Measurements from ENCODE around the gene ZBED2.
"Not testable (repeated sequence)": the region's sequence is repeated elsewhere in the genome, so short reads cannot be mapped to it uniquely, and the experiment has no call there.

ZBED2 gene

DNA sequence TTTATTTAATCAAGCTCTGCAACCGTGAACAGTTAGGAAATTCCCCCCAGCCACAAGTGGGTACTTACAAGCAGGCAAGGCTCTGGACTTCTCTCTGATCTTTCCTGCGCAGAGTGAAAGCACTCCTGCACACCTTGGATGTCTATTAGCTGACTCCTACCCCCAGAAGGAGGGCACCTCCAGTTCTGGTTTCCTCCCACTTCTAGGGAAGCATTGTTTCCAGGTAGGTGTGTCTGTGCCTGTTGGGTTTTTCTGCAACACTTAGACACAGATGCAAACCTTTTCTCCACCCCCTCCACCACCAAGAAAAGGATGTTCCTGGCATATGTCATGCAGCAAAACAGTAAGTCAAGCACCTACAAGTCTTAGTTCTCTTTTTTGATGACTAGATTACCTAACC, at the start of gene ZBED2:
Gene ZBED2, minus strand, starts transcription at position 115 of the 400 bp plus-strand sequence. CDS start 1,145 bp downstream, outside the sequence.
- no peak for DNase-seq

DNA sequence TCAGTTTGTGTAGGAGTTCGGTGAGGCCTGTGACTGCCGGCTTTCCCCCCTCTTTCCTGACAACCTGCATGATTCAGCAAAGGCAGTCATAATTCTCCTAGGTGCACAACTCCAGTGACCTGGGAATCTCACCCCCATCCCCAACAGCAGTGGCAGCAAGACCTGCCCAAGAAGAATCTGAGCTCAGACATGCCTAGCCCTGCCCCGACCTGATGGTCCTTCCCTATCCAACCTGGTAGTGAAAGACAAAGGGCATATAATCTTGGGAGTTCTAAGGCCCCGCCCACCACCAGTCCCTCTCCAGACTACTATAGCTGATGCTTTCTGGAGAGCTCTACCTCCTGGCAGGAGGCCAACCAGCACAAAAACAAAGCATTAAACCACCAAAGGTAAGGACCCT, 44.2 kb upstream of the ZBED2 start:
- no peak for DNase-seq

GRCh38 chr3:111636366-111636885, 41.3 kb upstream of the ZBED2 start:
- no peak for DNase-seq

DNA sequence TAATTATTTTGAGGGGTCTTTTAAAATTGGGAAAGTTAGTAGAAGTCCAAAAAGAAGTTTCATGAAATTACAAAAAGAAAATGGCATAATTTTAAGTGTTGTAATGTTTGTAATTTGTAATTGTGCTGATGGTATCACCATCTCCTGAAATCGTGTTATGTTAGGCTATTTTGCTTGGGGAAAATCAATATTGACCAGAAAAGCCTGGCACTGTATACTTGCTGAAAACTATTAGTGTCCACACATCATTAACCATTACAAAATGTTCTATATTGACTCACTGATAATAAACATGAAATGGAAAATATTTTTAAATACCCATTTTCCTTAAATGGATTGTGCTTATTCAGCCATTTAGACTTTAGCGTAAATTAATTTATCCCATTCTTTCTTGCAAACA, 40.3 kb upstream of the ZBED2 start:
- DNase-seq = no peak

DNA sequence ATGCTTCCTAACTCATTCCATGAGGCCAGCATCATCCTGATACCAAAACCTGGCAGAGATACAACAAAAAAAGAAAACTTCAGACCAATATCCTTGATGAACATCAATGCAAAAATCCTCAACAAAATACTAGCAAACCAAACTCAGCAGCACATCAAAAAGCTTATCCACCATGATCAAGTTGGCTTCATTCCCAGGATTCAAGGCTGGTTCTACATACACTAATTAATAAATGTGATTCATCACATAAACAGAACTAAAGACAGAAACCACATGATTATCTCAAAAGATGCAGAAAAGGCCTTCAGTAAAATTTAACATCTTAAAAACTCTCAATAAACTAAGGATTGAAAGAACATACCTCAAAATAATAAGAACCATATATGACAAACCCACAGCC, 35.5 kb upstream of the ZBED2 start:
- DNase-seq = not testable (repeated sequence)

DNA sequence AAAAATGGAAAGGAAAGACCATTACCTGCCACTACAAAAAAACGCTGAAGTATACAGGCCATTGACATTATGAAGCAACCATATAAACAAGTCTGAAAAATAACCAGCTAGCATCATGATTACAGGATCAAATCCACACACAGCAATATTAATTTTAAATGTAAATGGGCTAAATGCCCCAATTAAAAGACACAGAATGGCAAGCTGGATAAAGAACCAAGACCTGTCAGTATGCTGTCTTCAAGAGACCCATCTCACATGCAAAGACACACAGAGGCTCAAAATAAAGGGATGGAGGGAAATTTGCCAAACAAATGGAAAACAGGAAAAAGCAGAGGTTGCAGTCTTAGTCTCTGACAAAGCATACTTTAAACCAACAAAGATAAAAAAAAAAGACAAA, 33.9 kb upstream of the ZBED2 start:
- not testable (repeated sequence) for DNase-seq

DNA sequence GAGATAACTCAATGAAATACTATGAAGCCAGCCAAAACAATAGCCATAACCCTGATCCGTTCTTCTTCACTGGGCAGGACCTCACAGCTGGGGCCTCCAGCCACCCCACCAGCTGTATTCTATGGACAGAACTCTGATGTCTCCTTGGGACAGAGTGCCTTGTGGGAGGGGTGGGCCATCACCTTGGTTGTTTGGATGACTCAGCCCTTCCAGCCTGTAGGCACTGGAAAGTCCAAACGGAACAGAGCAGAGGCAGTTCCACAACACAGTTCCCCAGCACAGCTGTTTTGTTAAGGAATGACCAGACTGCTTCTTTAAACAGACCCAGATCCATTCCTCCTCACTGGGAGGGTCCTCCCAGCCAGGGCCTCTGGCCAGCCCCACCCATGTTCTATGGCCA, 31.9 kb upstream of the ZBED2 start:
- DNase-seq = no peak

DNA sequence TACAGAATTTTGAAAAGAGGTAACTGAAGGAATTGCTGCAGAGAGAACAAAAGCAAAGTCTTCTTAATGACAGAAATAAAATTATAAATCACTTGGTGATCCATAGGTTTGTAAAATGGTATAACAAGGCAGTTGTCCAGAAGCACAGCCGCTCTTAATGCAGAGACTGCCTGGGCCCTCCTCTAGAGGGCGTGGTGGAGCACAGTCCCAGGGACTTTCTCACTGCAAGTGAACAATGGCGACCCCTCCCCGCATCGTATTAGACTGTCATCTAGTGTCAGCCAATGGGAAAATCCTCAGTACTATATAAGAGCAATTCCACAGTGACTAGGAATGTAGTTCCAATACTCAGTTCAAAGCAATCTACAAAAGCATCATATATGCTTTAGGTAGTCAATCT, 26.4 kb upstream of the ZBED2 start:
- DNase-seq = peak; percentile 67

GRCh38 chr3:111619833-111620232, 24.7 kb upstream of the ZBED2 start:
- no peak for DNase-seq

- DNase-seq = no peak
These were observed 23.8 kb upstream of the ZBED2 start for GRCh38 chr3:111618945-111619344.

GRCh38 chr3:111617912-111618601, 22.9 kb upstream of the ZBED2 start:
- peak; percentile 65 for DNase-seq

- no peak for DNase-seq
These were observed 22.3 kb upstream of the ZBED2 start for GRCh38 chr3:111617406-111617805.

DNA sequence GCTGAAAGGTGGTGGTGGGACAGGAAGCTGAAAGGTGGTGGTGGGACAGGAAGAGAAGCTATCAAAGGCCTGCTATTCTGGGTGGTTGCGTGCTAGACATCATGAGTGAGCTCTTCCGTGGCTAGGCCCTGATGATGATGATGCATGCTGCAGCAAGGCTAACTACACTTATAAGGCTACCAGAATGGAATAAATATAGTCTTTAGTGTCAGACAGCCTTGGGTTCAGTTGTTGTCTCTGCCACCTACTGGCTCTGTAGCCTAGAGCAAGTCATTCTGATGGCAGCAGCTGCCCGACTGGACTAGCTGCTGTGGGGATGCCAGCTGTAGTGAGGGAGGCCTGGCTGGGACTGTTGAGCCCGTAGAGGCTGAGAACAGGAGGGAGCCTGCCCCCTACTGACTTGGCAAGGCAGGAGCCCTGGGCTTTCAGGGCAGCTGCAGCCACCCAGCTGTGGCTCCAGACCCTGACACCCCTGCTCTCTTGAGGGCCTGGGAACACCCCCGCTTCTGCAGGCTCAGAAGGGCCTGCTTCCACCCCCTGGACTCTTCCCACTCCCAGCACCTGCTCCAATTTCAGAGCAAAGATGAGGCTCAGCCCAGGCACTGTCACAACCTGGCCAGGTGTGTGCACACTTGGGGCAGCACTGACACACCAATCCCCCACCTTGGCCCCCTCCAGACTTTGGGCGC, 21.4 kb upstream of the ZBED2 start:
- DNase-seq = peak; percentile 86

- no peak for DNase-seq
These were observed 20.7 kb upstream of the ZBED2 start for GRCh38 chr3:111615880-111616279.

- DNase-seq = no peak
These were observed 18.1 kb upstream of the ZBED2 start for GRCh38 chr3:111613294-111613693.

- DNase-seq = peak; percentile 66
These were observed 15.5 kb upstream of the ZBED2 start for GRCh38 chr3:111610612-111611054.

GRCh38 chr3:111610189-111610588, 15.0 kb upstream of the ZBED2 start:
- DNase-seq = no peak

DNA sequence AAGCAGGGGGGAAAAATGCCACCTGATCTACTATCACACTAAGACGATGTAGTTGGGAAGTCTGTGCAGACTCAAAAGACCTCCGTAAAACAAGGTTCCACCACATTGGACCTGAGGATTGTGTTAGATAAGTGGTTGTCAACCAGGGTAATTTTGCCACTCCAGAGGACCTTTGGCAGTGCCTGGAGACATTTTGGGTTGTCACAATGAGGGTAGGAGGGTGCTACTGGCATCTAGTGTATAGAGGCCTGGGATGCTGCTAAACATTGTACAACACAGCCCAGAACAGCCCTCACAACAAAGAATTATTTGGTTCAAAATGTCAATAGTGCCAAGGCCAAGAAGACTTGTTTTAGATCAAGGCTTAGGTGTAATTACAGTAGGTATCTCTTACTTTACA, 14.6 kb upstream of the ZBED2 start:
- DNase-seq = no peak

DNA sequence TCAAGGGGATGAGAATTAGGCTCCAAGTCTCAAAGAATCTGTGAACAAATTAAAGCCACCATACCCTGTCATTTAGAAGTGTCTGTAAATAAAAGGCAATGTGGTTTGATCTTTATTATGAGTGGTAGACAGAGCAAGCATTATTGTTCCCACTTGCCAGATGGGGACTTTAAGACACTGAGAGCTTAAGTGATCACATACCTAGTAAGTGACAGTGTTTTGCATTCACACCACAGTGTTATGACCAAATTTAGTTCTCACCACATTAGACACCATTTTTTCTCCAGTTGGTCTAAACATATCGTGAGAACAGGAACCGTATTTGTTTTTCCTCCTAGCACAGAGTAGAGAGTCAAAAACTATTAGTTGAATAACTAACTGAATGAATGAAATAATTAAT, 13.2 kb upstream of the ZBED2 start:
- no peak for DNase-seq

DNA sequence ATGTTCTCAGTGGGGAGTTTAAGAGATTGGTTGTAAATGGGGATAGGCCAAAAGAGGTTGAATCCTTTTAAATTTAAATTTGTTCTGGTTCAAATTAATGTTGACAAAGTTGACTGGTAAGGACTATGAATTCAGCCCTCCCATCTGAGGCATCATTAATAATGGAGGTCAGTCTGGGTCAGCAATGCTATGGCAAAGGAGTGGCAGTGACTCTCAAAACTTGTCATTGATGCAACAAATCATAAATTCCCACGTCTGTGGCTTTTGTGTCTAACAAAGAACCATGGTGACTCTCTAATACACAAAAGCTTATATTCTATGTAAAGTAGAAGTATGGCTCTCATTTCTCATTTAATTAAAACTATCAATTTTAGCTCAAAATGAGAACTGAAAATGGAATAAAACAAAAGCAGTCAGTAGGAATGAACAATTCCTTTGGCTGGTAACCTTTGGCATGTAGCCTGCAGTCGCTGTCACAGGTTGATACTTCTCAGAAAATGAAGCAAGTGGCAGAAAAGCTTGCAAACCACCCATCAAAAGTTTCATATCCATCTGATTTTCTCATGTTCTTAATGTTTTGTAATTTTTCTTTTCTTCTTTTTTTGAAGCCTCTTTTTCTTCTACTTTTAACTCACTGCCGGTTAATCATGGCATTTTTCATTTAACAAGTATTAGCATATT, 12.2 kb upstream of the ZBED2 start:
- no peak for DNase-seq

- no peak for DNase-seq
These were observed 10.3 kb upstream of the ZBED2 start for GRCh38 chr3:111605493-111605892.

- no peak for DNase-seq
These were observed 9.9 kb upstream of the ZBED2 start for GRCh38 chr3:111605018-111605417.

GRCh38 chr3:111604119-111604518, 9.0 kb upstream of the ZBED2 start:
- no peak for DNase-seq

- DNase-seq = no peak
These were observed 8.5 kb upstream of the ZBED2 start for GRCh38 chr3:111603679-111604078.

Data from activated effector memory CD4-positive, alpha-beta T cell treated with anti-CD3 and anti-CD28 coated beads, Interleukin-2, amount 50 U/mL, for 16 hours (primary cell).